Measurements from ENCODE around the gene SAMD4B. TPM values are rescaled to one million over a fixed set of nuclear protein-coding genes. Genes with fewer than 3 reads are reported as not detected.
"Not testable (repeated sequence)": the region's sequence is repeated elsewhere in the genome, so short reads cannot be mapped to it uniquely, and the experiment has no call there.

The SAMD4B gene
- total RNA-seq, 2 experiments from 2014 or later = 47.8 to 51.3 TPM

DNA sequence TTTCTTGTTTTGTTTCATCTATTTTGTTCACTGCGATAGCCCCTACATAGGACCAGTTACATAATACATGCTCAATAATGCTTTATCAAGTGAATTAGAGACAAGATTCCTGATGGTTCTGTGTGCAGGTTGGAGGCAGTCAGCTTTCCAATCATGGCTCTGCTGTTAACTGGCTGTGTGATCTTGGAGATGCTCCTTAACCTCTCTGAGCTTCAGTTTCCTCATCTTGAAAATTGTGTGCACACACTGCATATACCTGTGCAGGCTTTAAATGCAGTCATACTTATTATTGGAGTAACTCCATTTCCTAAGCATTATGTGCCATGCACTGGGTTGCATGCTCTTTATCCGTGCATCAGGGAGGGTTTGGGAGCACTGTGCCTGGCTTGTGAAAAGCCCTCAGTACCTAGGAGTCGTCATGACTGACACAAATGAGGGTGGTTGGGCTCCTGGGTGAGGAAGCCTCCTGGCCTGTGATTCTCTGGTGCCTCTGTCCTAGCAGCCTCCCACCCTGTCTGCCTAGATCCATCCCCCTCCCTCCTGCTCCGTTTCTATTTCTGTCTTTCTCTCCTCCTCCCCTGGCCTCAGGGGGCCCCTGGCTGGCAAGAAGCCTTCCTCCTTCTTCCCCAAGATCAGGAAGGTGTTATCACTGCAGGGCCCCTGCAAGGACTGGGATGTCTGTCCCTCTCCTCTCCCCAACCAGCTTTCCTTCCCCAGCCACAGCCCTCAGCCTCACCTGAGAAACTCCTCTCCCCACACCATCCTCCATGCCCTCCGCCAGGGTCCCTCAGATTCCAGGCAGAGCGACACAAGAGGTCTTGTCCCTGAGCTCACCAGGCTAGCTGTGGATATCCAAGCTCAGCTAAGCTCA is 37.3 kb upstream of the SAMD4B start:
- ATAC-seq (ENCODE audit: low read depth) = no peak
- Mint-ChIP-seq H3K4me1 (peaks cover 13% of the 10 kb centered on the region), H3K36me3 (peaks cover 7% of the 10 kb centered on the region), H3K27me3 (peaks cover 13% of the 10 kb centered on the region), H3K4me3 (no peak overlapping the region), H3K27ac (no peak overlapping the region), H3K9me3 (no peaks in the 10 kb centered on the region)
- POLR2A ChIA-PET = no interaction called here
- DNase-seq = no peak

DNA sequence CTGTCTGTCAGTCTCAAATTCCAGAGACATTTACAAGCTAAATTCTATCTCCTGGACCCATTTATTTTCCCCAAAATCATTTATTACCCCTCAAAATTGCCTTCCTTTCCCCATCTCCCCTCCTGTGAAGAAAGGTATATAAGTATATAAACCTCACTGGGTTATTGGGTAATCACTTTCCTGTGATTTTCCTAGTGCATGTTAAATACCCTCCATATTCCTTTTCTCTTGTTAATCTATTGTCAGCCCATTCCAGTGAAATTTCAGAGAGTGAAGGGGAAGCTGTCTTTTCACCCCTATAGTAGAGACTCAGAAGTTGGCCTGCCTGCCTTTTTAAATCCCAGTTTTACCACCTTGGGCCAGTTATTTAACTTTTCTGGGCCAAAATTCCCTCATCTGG is 36.1 kb upstream of the SAMD4B start:
- H3K27ac Mint-ChIP-seq = no peak overlapping the region
- POLR2A ChIA-PET = interaction anchor here (0.8 kb wide), 1 partner anchor 36 kb away, joined by 3 read pairs; the partner anchor contains the start of gene SAMD4B
- H3K4me3 Mint-ChIP-seq = no peak overlapping the region
- H3K27me3 Mint-ChIP-seq = peaks cover 13% of the 10 kb centered on the region
- H3K9me3 Mint-ChIP-seq = no peaks in the 10 kb centered on the region
- DNase-seq = no peak
- H3K36me3 Mint-ChIP-seq = peaks cover 15% of the 10 kb centered on the region
- peaks cover 13% of the 10 kb centered on the region for H3K4me1 Mint-ChIP-seq
- no peak for ATAC-seq (ENCODE audit: low read depth)

DNA sequence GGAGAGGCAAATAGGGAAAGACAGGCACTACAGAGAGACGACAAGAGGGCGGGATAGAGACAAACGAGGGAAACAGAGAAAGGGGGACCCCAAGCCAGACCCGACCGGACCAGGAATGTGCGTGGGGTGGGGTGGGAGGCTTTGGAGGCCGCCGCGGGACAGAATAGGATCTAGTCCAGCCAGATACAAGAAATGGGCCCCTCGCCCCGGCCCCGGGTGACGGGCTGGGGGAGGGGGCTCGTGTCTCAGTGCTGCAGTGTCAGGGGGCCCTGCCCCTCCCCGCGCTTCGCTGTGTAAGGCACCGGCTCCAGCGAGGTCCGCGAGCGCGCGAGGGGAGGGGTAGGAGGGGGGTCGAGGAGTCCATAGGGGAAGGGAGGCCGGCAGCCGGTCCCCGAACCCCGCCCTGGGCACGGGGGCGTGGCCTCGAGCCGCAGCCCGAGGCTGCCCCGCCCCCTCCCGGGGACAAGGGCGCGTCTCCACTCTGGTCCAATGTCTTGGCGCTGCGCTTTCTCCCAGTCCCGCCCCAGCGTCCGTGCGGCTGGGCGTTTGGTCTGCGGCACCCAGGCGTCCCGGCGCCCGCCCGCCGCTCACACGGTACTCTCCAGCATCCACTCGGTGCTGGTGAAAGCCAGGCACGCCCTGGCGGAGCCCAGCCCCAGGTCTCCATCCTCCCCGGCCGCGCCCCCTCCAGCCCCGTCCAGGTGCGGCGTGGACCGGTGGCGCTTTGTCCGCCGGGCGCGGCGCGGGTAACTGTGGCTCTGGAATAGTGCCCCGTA is 35.0 kb upstream of the SAMD4B start:
- peaks cover 12% of the 10 kb centered on the region for H3K4me1 Mint-ChIP-seq
- no peak overlapping the region for H3K4me3 Mint-ChIP-seq
- no peak for DNase-seq
- H3K9me3 Mint-ChIP-seq = no peaks in the 10 kb centered on the region
- no peak overlapping the region for H3K27ac Mint-ChIP-seq
- H3K36me3 Mint-ChIP-seq = peaks cover 18% of the 10 kb centered on the region
- POLR2A ChIA-PET = no interaction called here
- no peak for ATAC-seq (ENCODE audit: low read depth)
- peaks cover 13% of the 10 kb centered on the region for H3K27me3 Mint-ChIP-seq

DNA sequence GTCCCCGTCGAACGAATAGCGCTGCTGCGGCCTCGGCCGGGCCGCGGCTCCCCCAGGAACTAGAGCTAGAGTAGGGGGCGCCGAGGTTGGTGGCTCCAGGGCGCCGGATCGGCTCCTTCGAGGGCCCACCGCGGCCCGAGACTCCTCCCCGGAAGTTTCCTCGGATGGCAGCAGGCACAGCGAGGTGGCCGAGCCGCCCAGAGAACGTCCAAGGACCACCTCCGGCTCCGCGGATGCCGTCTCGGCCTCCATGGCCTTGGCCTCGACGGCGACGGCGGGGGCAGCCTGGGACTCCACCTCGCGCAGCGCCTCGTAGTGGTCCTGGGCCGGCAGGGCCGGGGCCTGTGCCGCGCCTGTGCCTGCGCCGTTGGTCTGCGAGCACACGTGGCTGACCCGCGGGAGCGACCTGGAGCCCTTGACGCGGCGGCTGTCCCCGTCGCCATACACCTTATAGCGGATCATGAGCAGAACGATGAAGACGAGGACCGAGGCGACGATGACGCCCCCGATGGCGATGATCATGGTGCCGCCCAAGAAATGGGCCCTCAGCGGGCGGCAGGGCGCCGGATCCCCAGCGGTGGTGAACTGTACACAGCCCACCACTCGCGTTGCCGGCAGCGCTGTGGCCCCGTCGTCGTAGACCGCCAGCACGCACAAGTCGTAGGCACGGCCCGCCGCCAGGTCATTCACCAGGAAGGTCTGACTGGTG is 34.2 kb upstream of the SAMD4B start:
- H3K4me3 Mint-ChIP-seq = no peak overlapping the region
- H3K4me1 Mint-ChIP-seq = peaks cover 11% of the 10 kb centered on the region
- H3K27ac Mint-ChIP-seq = no peak overlapping the region
- DNase-seq (no peak), ATAC-seq (ENCODE audit: low read depth) (no peak)
- peaks cover 13% of the 10 kb centered on the region for H3K27me3 Mint-ChIP-seq
- peaks cover 23% of the 10 kb centered on the region for H3K36me3 Mint-ChIP-seq
- POLR2A ChIA-PET = no interaction called here
- no peaks in the 10 kb centered on the region for H3K9me3 Mint-ChIP-seq

DNA sequence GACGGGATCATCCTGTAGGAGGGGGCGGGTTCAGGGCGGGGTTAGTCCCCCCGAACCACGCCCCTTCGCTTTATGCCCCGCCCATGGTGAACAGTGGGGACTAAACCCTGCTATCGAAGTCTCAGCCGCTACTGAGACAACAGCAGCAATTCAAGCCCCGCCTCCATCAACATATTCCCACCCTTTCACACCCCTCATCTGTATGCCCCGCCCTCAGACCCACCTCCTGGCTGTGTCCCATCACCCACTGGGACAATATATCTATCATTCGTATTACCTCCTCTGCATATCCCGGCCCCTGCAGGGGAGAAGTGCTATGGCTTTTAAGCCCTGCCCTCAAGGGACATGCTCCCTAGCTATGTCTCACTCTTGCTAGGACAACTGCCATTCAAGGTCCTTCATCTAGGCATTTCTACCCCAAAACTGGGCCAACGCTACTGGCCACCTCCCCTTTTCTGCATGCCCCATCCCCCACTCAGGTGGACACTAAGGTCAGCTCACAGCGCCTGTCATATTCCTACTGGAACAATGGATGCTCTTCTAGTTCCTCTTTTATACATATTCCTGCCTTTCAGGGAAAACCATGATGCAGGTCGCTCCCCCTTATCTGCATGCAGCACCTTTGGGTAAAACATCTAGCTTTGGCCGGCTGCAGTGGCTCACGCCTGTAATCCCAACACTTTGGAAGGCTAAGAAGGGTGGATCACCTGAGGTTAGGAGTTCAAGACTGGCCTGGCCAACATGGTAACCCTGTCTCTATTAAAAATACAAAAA is 33.5 kb upstream of the SAMD4B start:
- no peak for DNase-seq
- ATAC-seq (ENCODE audit: low read depth) = no peak
- Mint-ChIP-seq H3K9me3 (no peaks in the 10 kb centered on the region), H3K4me3 (no peak overlapping the region), H3K27me3 (peaks cover 12% of the 10 kb centered on the region), H3K27ac (no peak overlapping the region), H3K36me3 (peaks cover 25% of the 10 kb centered on the region), H3K4me1 (peaks cover 11% of the 10 kb centered on the region)
- POLR2A ChIA-PET = no interaction called here

DNA sequence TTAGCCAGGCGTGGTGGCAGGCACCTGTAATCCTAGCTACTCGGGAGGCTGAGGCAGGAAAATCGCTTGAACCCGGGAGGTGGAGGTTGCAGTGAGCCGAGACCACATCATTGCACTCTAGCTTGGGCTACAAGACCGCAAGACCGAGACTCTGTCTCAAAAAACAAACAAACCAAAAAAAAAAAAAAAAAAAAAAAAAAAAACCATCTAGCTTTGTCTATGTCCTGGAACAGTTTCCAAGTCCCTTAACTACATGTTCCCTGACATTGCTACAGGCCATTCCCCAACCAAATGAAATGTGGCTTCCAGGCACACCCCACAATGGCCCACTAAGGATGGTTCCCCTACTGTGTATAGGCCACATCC is 32.9 kb upstream of the SAMD4B start:
- ATAC-seq (ENCODE audit: low read depth); DNase-seq; H3K9me3 Mint-ChIP-seq; H3K27ac Mint-ChIP-seq; H3K27me3 Mint-ChIP-seq; H3K4me3 Mint-ChIP-seq: not testable (repeated sequence)
- H3K4me1 Mint-ChIP-seq = peaks cover 11% of the 10 kb centered on the region
- POLR2A ChIA-PET = interaction anchor here (0.6 kb wide), 1 partner anchor 18 kb away, joined by 3 read pairs; no protein-coding TSS in a partner anchor
- H3K36me3 Mint-ChIP-seq = peaks cover 25% of the 10 kb centered on the region

DNA sequence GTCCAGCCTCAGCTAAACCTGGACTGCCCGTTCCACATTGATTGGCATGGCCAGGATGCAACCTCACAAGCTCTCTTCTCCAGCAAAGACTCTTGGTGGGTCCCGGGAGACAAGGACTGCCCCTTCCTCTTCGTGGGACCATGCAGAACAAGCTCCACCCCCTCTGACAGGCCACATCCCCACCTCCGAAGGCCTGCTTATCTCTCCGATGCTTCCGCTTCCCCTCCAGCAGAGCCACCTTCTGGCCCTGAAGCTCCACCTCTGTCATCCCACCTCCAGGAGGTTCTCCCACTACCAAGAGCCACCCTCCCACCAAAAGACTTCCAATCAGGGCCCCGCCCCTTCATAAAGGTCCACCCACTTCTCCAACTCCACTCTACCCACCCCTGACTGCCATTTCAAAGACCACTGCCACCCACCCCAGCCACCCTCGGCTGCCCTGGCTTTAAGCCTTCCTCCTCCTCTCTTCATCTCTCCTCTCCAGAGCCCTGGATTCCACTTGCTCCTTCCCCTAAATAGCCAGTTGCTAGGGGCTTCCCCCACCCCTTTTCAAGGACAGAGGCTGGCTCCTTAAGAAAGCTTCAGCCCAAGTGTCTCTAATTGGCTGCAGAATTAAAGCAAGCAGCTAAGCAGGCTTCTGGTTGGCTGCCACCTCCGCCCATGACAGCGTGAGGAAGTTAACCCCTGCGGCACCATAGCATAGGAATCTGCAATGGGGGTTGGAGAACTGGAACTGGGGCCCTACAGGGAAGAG is 31.5 kb upstream of the SAMD4B start:
- DNase-seq (no peak), ATAC-seq (ENCODE audit: low read depth) (no peak)
- Mint-ChIP-seq H3K4me1 (peaks cover 6% of the 10 kb centered on the region), H3K27ac (no peak overlapping the region), H3K27me3 (peaks cover 1% of the 10 kb centered on the region), H3K36me3 (peaks cover 26% of the 10 kb centered on the region), H3K9me3 (no peaks in the 10 kb centered on the region), H3K4me3 (no peak overlapping the region)
- POLR2A ChIA-PET = interaction anchor here (1.5 kb wide), 1 partner anchor 13 kb away, joined by 7 read pairs; no protein-coding TSS in a partner anchor

DNA sequence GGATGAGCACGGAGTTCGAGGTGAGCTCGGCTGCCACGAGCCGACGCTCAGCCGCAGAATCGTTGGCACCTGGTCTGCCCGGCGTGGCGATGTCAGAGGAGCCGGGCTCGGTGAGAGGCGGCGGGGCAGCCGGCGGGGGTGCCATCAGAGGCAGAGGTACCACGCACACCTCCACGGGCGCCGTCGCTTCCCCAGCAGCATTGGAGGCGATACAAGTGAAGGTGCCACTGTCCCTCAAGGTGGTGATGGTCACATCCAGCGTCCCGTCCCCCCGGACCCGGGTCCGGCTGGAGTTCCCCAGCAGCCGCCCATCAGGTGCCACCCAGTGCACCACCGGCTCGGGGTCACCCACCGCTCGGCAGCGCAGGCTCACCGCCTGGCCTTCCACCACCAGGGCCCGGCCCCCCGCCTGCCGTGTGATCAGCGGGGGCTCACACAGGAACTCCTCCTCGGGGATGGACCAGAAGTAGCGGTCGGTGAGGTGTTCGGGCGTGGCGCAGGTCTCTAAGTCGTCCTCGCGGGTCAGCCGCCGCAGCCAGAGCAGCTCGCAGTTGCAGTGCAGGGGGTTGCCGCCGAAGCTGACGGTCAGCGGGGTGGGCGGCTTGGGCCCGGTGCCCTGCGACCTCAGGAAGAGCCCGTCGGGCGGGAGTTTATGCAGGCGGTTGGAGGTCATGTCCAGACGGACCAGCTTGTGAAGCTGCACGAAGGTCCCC is 28.0 kb upstream of the SAMD4B start:
- Mint-ChIP-seq H3K4me3 (no peak overlapping the region), H3K27me3 (no peaks in the 10 kb centered on the region), H3K36me3 (peaks cover 27% of the 10 kb centered on the region), H3K27ac (no peak overlapping the region), H3K9me3 (no peaks in the 10 kb centered on the region), H3K4me1 (peaks cover 12% of the 10 kb centered on the region)
- POLR2A ChIA-PET = no interaction called here
- ATAC-seq (ENCODE audit: low read depth) (no peak), DNase-seq (no peak)

DNA sequence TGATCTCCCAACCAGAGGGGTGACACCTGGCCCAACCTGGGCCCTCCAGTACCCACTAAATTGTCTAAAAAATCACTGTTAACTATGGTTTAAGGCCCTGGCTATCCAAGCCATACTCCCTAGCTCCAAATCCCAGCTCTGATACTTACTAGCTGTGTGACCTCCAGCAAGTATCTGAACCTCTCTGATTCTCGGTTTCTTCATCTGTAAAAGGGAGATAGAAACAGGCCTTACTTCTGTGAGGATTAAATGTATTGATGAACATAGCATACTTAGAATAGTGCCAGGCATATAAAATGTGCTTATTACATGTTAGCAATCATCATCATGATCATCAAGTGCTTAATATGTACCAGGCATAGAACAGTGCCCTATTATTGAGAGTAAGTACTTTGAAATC is 26.3 kb upstream of the SAMD4B start:
- no peaks in the 10 kb centered on the region for H3K9me3 Mint-ChIP-seq
- no peak overlapping the region for H3K4me3 Mint-ChIP-seq
- POLR2A ChIA-PET = no interaction called here
- H3K27ac Mint-ChIP-seq = no peak overlapping the region
- H3K36me3 Mint-ChIP-seq = peaks cover 24% of the 10 kb centered on the region
- DNase-seq = no peak
- ATAC-seq (ENCODE audit: low read depth) = no peak
- peaks cover 13% of the 10 kb centered on the region for H3K4me1 Mint-ChIP-seq
- H3K27me3 Mint-ChIP-seq = no peaks in the 10 kb centered on the region

DNA sequence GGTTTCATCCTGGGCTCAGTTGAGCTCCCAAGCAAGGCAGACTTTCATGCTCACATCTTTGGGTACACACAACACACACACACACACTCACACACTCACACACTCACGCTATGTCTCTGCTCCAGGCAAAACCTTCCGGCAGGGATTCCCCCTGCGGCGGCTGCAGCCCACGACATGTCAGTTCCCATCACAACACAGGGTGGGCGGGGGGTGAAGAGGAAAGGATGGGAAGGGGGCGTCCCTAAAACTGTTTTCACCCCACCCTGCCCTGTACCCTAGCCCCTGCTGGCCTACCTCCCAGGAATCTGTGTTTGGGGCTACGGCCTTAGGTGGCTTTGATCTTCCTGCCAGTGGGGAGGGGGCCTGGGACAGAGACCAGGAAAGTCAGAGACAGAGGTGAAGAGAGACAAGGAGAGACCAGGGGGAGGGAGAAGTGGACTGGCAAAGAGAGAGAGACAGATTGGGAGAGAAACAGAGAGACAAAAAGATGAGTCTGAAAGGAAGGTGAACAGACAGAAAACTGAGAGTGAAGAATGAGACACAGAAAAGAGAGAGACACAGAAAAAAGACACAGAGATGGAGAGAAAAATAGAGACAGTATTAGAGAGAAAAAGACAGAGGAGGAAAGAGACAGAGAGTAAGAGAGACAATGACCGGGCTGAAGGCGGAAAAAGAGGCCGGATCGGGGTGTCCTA is 25.4 kb upstream of the SAMD4B start:
- DNase-seq (no peak), ATAC-seq (ENCODE audit: low read depth) (no peak)
- Mint-ChIP-seq H3K9me3 (no peaks in the 10 kb centered on the region), H3K27me3 (peaks cover 3% of the 10 kb centered on the region), H3K4me3 (no peak overlapping the region), H3K36me3 (peaks cover 23% of the 10 kb centered on the region), H3K4me1 (peaks cover 19% of the 10 kb centered on the region), H3K27ac (no peak overlapping the region)
- POLR2A ChIA-PET = no interaction called here

DNA sequence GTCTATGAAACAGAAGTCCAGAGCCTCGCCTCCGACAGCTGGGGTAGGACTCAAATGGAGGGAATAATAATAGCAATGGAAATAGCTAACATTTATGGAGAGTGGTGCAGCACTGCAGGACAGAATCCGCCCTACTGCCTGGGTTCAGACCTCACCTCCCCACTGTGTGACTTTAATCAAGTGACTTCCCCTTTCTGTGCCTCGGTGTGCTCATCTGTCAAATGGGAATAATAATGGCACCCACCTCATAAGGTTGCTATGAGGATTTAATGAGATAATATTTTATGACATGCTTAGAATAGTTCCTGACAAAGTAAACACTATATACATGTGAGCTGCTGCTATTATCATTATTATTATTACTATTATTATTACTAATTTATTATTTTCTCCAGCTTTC is 24.7 kb upstream of the SAMD4B start:
- peaks cover 3% of the 10 kb centered on the region for H3K27me3 Mint-ChIP-seq
- POLR2A ChIA-PET = no interaction called here
- no peak overlapping the region for H3K27ac Mint-ChIP-seq
- no peak for DNase-seq
- H3K9me3 Mint-ChIP-seq = no peaks in the 10 kb centered on the region
- no peak overlapping the region for H3K4me3 Mint-ChIP-seq
- peaks cover 22% of the 10 kb centered on the region for H3K36me3 Mint-ChIP-seq
- no peak for ATAC-seq (ENCODE audit: low read depth)
- H3K4me1 Mint-ChIP-seq = peaks cover 19% of the 10 kb centered on the region
